MCF 10A (cell line): ENCODE measurements around the gene ABHD16A. TPM values are rescaled to one million over a fixed set of nuclear protein-coding genes. Genes with fewer than 3 reads are reported as not detected.

Experiments
- BruUV-seq: library from RNA; stranded (reverse); fragments of 400-500 nt; replicated peaks from 2 replicates; lab custom pipeline; 2021; lab: Mats Ljungman, UMichigan
- CTCF ChIA-PET: fragments of 300-600 bp; sonication (Branson Sonifier 250); formaldehyde crosslinking; extraction: SDS; loops from one replicate; lab custom pipeline; 2021; ENCODE audit warnings: antibody characterized with exemption, inconsistent platforms; lab: Yijun Ruan, JAX
- POLR2A ChIA-PET: fragments of 300-600, 350-650 bp; sonication (Branson Sonifier 250); formaldehyde crosslinking; extraction: SDS; loops from one replicate; lab custom pipeline; 2020; ENCODE audit warnings: antibody characterized with exemption, inconsistent platforms; lab: Yijun Ruan, JAX
- DNase-seq: peaks from one replicate; pipeline ENCODE4 v3.0.0-alpha.2; 2018; ENCODE audit not compliant: unreplicated experiment
- H3K27ac Mint-ChIP-seq: one replicate; pipeline ENCODE4 v1.8.0; 2022; ENCODE audit warnings: mild to moderate bottlenecking, low read depth, mixed read lengths; ENCODE audit not compliant: unreplicated experiment
- H3K27me3 Mint-ChIP-seq: one replicate; pipeline ENCODE4 v1.8.0; 2022; ENCODE audit warnings: mixed read lengths; ENCODE audit not compliant: insufficient read depth, unreplicated experiment
- H3K36me3 Mint-ChIP-seq: one replicate; pipeline ENCODE4 v1.8.0; 2022; ENCODE audit warnings: mild to moderate bottlenecking, moderate library complexity, mixed read lengths; ENCODE audit not compliant: insufficient read depth, unreplicated experiment
- H3K4me1 Mint-ChIP-seq: one replicate; pipeline ENCODE4 v1.8.0; 2022; ENCODE audit warnings: mixed read lengths; ENCODE audit not compliant: insufficient read depth, unreplicated experiment
- H3K4me3 Mint-ChIP-seq: one replicate; pipeline ENCODE4 v1.8.0; 2022; ENCODE audit warnings: mild to moderate bottlenecking, moderate library complexity, mixed read lengths; ENCODE audit not compliant: unreplicated experiment
- H3K9me3 Mint-ChIP-seq: one replicate; pipeline ENCODE4 v1.8.0; 2022; ENCODE audit warnings: mixed read lengths; ENCODE audit not compliant: unreplicated experiment
- intact Hi-C: fragments of 100-400 bp; cut with micrococcal nuclease; formaldehyde crosslinking; loops from 2 replicates; pipeline ENCODE4 v1.14.1; 2022
- total RNA-seq: library from RNA; stranded (reverse); gene quantifications from 2 replicates; pipeline ENCODE4 v1.2.3, GENCODE V29; 2022
- TF ChIP-seq, protein P1 (sequence below): fragments of 200-600 bp; IDR thresholded peaks from one replicate; pipeline ENCODE4 v1.8.0; 2022; ENCODE audit warnings: antibody characterized with exemption, mild to moderate bottlenecking; ENCODE audit not compliant: unreplicated experiment

The ABHD16A gene
- total RNA-seq, 1 experiment from 2014 or later, result 32.1 TPM

DNA sequence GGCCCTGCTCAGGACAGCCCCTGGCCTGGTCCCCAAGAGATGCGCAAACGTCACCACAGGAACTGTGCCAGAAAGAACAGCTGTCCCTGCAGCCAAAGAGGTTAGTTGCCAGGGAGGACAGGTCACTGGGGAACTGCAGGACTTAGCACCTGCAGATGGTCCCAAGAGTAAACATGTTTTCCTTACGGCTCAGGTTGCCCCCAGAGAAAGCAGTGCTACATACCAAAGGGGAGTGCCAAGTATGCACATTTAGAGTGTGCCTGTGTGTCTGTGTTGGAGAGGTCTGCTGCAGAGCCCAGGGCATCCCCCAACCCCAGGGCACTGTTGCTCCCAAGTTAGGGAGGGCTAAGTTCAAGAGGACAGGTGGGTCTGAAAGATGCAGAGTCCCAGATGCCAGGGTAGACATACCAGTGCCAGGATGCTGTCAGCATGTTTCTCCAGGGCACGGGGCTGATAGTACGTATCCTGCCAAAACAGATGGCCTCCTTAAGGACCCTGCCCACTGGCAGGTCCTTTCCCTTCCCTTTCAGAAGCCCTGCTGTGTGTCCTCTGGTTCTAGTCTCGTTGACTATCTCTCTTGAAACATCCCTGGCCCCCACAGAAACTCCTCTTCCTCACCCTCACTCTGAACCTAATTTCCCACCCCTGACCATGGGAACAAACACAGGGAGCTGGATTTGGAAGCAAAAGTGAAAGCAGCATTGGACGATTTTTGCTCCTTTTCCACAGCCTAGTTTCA, 1.3 kb downstream of the ABHD16A start:
- H3K27ac Mint-ChIP-seq, result peak overlapping the region; percentile 89
- TF ChIP-seq, protein P1, sequence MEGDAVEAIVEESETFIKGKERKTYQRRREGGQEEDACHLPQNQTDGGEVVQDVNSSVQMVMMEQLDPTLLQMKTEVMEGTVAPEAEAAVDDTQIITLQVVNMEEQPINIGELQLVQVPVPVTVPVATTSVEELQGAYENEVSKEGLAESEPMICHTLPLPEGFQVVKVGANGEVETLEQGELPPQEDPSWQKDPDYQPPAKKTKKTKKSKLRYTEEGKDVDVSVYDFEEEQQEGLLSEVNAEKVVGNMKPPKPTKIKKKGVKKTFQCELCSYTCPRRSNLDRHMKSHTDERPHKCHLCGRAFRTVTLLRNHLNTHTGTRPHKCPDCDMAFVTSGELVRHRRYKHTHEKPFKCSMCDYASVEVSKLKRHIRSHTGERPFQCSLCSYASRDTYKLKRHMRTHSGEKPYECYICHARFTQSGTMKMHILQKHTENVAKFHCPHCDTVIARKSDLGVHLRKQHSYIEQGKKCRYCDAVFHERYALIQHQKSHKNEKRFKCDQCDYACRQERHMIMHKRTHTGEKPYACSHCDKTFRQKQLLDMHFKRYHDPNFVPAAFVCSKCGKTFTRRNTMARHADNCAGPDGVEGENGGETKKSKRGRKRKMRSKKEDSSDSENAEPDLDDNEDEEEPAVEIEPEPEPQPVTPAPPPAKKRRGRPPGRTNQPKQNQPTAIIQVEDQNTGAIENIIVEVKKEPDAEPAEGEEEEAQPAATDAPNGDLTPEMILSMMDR, result no peak
- ChIA-PET CTCF (interaction anchor here (0.9 to 1.2 kb wide), 2 partner anchors 11 to 125 kb away, joined by 3 read pairs; no protein-coding TSS in a partner anchor), POLR2A (interaction anchor here (0.6 to 3.4 kb wide), 21 partner anchors 8 to 270 kb away, joined by 3 to 29 read pairs (median 7); partner anchors contain the start of genes C6orf47, CLIC1, CSNK2B and DXO)
- H3K36me3 Mint-ChIP-seq, result peaks cover 28% of the 10 kb centered on the region
- no peak for DNase-seq
- BruUV-seq, result no TSS peak
- intact Hi-C loops, result loop anchor here (2.0 kb wide), 1 partner anchor 37 kb away; no protein-coding TSS in a partner anchor
- no peaks in the 10 kb centered on the region for H3K27me3 Mint-ChIP-seq
- no peaks in the 10 kb centered on the region for H3K9me3 Mint-ChIP-seq
- H3K4me3 Mint-ChIP-seq, result peak overlapping the region; percentile 95
- H3K4me1 Mint-ChIP-seq, result peaks cover 5% of the 10 kb centered on the region

DNA sequence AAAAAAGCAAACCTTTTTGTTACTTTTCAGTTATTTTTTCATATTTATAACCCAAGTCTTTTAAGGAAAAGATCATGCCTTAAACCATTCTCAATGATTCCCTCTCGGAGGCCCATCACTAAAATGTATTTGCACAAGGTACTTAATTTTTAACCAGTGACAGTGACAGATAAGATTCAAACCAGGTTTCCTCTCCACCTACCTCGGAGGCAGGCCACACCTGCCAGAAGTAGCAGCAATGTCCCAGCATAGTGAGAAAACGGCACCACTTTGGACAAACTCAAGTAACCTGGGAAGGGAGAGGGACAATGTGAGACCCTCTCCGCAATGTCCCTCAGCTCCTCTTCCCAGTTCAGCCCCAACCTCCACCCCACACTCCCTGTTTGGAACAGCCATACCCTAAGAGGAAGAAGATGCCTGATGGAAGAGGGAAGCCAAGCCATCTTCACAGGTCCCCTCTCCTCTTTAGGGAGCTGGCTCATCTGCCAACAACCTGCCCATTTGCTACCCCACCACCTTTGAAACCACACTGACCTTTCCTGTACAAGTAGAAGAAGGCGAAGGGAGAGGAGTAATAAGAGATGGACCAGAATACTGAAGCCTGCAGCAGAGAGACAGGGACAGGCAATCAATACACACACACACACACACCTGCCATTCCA, 2.3 kb downstream of the ABHD16A start:
- Mint-ChIP-seq H3K4me3 (peak overlapping the region; percentile 95), H3K27me3 (no peaks in the 10 kb centered on the region)
- no TSS peak for BruUV-seq

DNA sequence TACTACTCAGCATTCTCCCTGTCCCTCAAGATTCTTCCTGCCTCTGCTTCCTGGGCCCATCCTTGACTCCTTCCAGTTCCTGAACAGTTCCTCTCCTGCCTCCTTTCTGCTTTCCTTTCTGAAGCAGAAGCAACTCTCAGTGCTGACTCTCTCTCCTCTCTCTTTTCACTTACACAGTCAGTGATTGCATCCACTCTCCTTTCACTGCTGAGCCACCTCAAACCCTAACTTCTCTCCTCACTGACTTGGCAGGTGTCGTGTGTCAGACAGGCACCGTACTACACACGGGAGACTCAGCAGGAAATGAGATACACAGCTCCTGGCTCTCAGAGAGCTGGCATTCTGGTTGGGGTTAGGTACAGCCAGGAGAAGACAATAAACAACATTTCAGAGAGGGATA, 5.6 kb downstream of the ABHD16A start:
- no peaks in the 10 kb centered on the region for H3K9me3 Mint-ChIP-seq
- no peak overlapping the region for H3K27ac Mint-ChIP-seq
- DNase-seq, result no peak
- ChIA-PET CTCF (no interaction called here), POLR2A (interaction anchor here (1.3 kb wide), 1 partner anchor 32 kb away, joined by 3 read pairs; the partner anchor contains the start of gene CSNK2B)
- no peak overlapping the region for H3K4me3 Mint-ChIP-seq
- BruUV-seq, result no TSS peak
- no peaks in the 10 kb centered on the region for H3K27me3 Mint-ChIP-seq
- intact Hi-C loops, result no loop called here
- H3K4me1 Mint-ChIP-seq, result no peaks in the 10 kb centered on the region
- peaks cover 63% of the 10 kb centered on the region for H3K36me3 Mint-ChIP-seq
- TF ChIP-seq, protein P1, result no peak

More for the DNA sequence above, 2.3 kb downstream of the ABHD16A start:
- no peak for DNase-seq
- H3K27ac Mint-ChIP-seq, result no peak overlapping the region
- POLR2A ChIA-PET, result interaction anchor here (0.7 to 2.8 kb wide), 2 partner anchors 9 to 106 kb away, joined by 3 to 19 read pairs; partner anchors contain the start of gene LSM2
- no peaks in the 10 kb centered on the region for H3K9me3 Mint-ChIP-seq
- H3K4me1 Mint-ChIP-seq, result peaks cover 5% of the 10 kb centered on the region
- TF ChIP-seq, protein P1, result no peak
- CTCF ChIA-PET, result interaction anchor here (0.6 kb wide), 1 partner anchor 238 kb away, joined by 4 read pairs; no protein-coding TSS in a partner anchor
- intact Hi-C loops, result no loop called here
- H3K36me3 Mint-ChIP-seq, result peaks cover 38% of the 10 kb centered on the region

DNA sequence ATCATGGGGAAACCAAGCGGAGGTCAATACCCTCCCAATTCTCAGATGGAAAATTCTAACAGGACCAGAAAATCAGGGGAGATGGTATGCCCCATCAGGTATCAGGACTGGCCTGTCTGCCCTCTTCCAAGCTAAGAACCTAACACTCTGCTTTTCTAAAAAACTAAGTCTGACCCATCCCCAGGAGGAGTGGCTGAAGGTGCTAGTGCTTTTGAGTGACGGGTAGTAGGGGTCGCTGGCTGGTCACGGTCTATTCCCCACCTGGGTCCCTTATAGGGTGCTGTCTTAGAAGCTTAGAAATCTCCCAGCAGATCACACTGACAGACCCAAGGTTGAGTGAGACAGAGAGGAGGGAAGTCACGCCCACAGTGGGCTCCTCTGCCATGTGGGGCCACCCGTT, 9.6 kb downstream of the ABHD16A start:
- Mint-ChIP-seq H3K9me3 (no peaks in the 10 kb centered on the region), H3K27me3 (no peaks in the 10 kb centered on the region), H3K4me1 (peaks cover 6% of the 10 kb centered on the region), H3K27ac (no peak overlapping the region), H3K4me3 (no peak overlapping the region), H3K36me3 (peaks cover 65% of the 10 kb centered on the region)
- no TSS peak for BruUV-seq
- TF ChIP-seq, protein P1, result no peak
- intact Hi-C loops, result no loop called here
- no peak for DNase-seq
- ChIA-PET POLR2A (interaction anchor here (0.6 to 3.4 kb wide), 4 partner anchors 9 to 144 kb away, joined by 3 to 19 read pairs (median 4); partner anchors contain the start of gene ABHD16A), CTCF (interaction anchor here (1.1 kb wide), 1 partner anchor 147 kb away, joined by 3 read pairs; the partner anchor contains the start of gene ATP6V1G2)
